GM12875 (cell line): ENCODE results near the gene DLX3.

Experiments used
- H3K4me3 ChIP-seq: one replicate; pipeline ENCODE4 v1.5.1; 2011; ENCODE audit warnings: low read depth, low read length, control low read depth
- TF ChIP-seq, protein P1 (sequence below): IDR thresholded peaks from 2 replicates; pipeline ENCODE4 v1.5.1; 2011; ENCODE audit warnings: low read depth, mild to moderate bottlenecking, control low read depth, inconsistent platforms, low read length, moderate library complexity, borderline replicate concordance; ENCODE audit not compliant: insufficient read depth

DLX3 gene

DNA sequence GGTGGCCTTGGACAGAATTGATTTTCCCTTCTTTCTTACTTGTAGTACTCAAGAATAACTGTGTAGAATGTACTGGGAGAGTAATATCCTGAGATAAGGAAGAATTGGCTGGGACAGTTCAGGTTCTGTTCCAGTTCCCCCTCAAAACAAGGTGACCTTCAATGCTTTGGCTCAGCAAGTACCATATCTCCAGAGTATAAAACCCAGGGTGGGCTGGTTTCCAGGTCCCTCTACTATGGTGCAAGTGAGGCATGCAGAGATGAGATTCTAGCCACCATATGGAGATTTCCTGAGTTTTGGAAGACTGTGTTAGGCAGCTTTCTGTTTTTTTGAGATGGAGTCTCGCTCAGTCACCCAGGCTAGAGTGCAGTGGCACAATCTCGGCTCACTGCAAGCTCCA is 18.1 kb upstream of the DLX3 start:
- TF ChIP-seq, protein P1, sequence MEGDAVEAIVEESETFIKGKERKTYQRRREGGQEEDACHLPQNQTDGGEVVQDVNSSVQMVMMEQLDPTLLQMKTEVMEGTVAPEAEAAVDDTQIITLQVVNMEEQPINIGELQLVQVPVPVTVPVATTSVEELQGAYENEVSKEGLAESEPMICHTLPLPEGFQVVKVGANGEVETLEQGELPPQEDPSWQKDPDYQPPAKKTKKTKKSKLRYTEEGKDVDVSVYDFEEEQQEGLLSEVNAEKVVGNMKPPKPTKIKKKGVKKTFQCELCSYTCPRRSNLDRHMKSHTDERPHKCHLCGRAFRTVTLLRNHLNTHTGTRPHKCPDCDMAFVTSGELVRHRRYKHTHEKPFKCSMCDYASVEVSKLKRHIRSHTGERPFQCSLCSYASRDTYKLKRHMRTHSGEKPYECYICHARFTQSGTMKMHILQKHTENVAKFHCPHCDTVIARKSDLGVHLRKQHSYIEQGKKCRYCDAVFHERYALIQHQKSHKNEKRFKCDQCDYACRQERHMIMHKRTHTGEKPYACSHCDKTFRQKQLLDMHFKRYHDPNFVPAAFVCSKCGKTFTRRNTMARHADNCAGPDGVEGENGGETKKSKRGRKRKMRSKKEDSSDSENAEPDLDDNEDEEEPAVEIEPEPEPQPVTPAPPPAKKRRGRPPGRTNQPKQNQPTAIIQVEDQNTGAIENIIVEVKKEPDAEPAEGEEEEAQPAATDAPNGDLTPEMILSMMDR, result no peak
- no peak overlapping the region for H3K4me3 ChIP-seq

DNA sequence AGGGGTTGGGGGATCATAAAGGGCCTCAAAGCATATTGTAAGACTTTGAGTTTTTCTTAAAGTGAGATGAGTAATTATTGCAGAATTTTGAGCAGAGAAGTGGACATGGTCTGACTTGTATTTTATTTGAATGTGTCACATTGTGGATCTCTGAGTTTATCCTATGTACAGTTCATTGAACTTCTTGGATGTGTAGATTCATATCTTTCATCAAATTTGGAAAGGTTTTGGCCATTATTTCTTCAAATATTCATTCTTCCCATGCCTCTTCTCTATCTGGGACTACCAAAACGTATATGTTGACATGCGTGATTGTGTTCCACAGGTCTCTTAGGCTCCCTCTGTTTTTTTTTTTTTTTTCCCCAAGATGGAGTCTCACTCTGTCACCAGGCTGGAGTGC is 14.3 kb upstream of the DLX3 start:
- no peak overlapping the region for H3K4me3 ChIP-seq
- TF ChIP-seq, protein P1, result no peak

DNA sequence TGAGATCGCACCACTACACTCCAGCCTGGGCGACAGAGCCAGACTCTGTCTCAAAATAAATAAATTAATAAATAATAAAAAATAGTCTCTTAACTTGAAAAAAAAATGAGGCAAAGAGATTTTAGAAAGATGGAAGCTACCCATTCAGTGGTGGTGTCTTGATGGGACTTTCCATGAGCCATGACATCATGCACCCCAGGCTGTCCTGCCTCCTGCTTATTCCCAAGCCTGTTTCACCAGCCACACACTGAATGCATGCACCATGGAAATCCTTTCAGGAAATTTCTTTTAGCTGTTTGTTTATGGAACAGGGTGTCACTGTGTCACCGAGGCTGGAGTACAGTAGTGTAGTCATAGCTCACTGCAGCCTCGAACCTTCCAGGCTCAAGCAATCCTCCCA is 8.9 kb upstream of the DLX3 start:
- no peak overlapping the region for H3K4me3 ChIP-seq

DNA sequence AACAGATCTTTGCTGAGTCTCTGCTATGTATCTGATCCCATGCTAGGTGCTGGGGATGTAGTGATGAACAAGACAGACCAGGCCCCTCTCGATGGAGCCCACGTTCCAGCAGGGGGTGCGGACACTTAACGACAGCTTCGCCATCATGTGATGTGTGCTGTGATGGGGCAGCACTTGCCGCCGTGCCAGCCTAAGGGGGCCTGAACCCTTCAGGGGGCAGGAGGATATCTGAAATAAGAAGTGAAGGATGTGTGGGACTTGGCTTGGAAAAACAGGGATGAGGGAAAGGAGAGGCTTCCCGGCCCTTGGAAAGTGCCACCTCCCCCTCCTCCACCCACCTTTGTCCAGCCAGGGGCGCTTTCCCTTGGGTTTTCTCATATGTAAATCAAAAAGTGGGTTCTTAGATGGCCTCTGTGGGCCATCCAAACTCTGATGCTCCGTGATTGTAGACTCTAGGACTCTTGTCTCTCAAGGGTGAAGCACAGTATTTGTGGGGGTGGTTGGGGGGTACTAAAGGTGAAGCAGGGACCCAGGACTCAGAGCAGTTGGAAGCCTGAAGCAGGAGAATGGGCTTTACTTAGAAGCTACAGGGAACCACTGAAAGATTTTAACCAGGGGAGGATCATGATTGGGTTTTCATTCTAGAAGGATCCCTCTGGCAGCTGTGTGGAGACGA is 4.0 kb upstream of the DLX3 start:
- TF ChIP-seq, protein P1, result no peak
- H3K4me3 ChIP-seq, result no peak overlapping the region

More for the DNA sequence above, 8.9 kb upstream of the DLX3 start:
- TF ChIP-seq, protein P1, result no peak

DNA sequence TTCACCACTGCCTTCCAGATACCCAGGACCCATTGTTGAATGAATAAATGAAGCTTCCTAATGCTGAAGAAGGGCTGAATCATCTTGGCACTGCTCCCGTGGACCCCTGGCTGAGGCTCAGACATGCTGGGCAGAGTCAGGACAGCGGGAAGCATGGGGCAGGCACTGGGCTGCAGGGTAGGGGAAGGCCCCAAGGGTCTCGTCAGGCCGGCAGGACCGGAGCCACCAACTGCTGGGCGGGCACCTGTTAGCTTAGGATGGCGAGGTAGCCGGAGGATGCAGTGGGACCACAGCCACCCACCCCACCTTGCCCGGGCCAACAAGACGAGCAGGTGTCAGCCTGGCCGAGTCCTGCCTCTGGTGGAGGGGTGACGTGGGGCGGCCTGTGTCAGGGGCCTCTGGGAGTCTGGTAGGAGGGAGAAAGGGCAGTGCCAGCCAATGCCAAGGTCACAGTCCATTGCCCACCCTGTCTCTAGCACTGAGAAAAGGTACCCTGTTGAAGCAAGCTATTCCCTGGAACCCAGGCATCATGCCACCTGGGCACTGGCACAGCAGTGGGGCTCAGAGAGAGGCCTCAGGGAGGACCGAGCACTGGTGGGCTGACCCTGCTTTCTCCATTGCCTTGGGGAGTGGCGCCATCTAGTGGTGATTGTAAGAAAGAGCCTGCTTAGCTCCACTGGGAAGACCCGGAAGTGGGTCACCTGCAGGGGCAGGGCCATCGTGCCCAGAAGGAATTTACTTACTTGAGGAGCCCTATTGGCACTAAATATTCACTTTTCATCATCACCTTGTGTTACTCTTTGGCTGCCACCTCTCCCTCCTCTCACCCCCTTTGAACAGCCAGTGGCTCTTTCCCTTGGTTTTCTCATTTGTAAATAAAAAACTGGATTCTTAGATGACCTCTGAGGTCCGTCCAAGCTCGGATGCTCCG is 3.0 kb upstream of the DLX3 start:
- no peak overlapping the region for H3K4me3 ChIP-seq
- TF ChIP-seq, protein P1, result peak; percentile 83

GRCh38 chr17:49997301-49997650 is 2.3 kb upstream of the DLX3 start:
- TF ChIP-seq, protein P1, result no peak

More at GRCh38 chr17:49997301-49997650, 2.3 kb upstream of the DLX3 start:
- H3K4me3 ChIP-seq, result no peak overlapping the region
